GM23338 (cell line): ENCODE results near the gene LDLRAD3. TPM values are rescaled to one million over a fixed set of nuclear protein-coding genes. Genes with fewer than 3 reads are reported as not detected.

Source experiments
- ATAC-seq: fragments of 200-7000 bp; cut with Tn5 transposase; 3 replicates; pipeline ENCODE4 v1.9.1; 2020
- DNase-seq: peaks from one replicate; pipeline ENCODE4 v3.0.0-alpha.2; 2015; ENCODE audit warnings: low spot score
- H2AFZ ChIP-seq: fragments of 200-600 bp; sonication (generic); 2 replicates; pipeline ENCODE4 v1.8.0; 2016; ENCODE audit warnings: antibody characterized with exemption, mild to moderate bottlenecking, moderate library complexity
- H3F3A ChIP-seq: fragments of 200-600 bp; sonication (generic); replicated peaks from 2 replicates; pipeline ENCODE4 v1.8.0; 2017; ENCODE audit warnings: antibody characterized with exemption, mixed run types, low read depth
- H3K27ac ChIP-seq: fragments of 200-600 bp; sonication (generic); 2 replicates; pipeline ENCODE4 v1.6.1; 2016; ENCODE audit warnings: low read depth
- H3K27me3 ChIP-seq: fragments of 200-600 bp; sonication (generic); 2 replicates; pipeline ENCODE4 v1.8.0; 2016; ENCODE audit warnings: mild to moderate bottlenecking, mixed run types, moderate library complexity; ENCODE audit not compliant: insufficient read depth
- H3K36me3 ChIP-seq: fragments of 200-600 bp; sonication (generic); 2 replicates; pipeline ENCODE4 v1.8.0; 2016; ENCODE audit warnings: mild to moderate bottlenecking; ENCODE audit not compliant: insufficient read depth
- H3K4me1 ChIP-seq: fragments of 200-600 bp; sonication (generic); 2 replicates; pipeline ENCODE4 v1.8.0; 2016; ENCODE audit warnings: mild to moderate bottlenecking, moderate library complexity; ENCODE audit not compliant: insufficient read depth
- H3K4me2 ChIP-seq: fragments of 200-600 bp; sonication (generic); 2 replicates; pipeline ENCODE4 v1.7.1; 2017; ENCODE audit warnings: mixed run types
- H3K4me3 ChIP-seq: fragments of 200-600 bp; sonication (generic); 2 replicates; pipeline ENCODE4 v1.6.1; 2016; ENCODE audit warnings: mixed run types
- H3K79me2 ChIP-seq: fragments of 200-600 bp; sonication (generic); replicated peaks from 2 replicates; pipeline ENCODE4 v1.8.0; 2017; ENCODE audit warnings: mild to moderate bottlenecking; ENCODE audit not compliant: insufficient read depth
- H3K9me2 ChIP-seq: fragments of 200-600 bp; sonication (generic); 2 replicates; pipeline ENCODE4 v1.8.0; 2017; ENCODE audit not compliant: insufficient read depth
- H4K20me1 ChIP-seq: fragments of 200-600 bp; sonication (generic); replicated peaks from 2 replicates; pipeline ENCODE4 v1.8.0; 2017; ENCODE audit warnings: mild to moderate bottlenecking; ENCODE audit not compliant: insufficient read depth
- H3K27ac Mint-ChIP-seq: 2 replicates; pipeline ENCODE4 v1.8.0; 2020; ENCODE audit warnings: inconsistent platforms, mild to moderate bottlenecking, moderate library complexity, mixed read lengths
- H3K27me3 Mint-ChIP-seq: 3 replicates; pipeline ENCODE4 v1.8.0; 2022; ENCODE audit warnings: low read depth, mild to moderate bottlenecking, moderate library complexity, mixed read lengths, inconsistent platforms; ENCODE audit not compliant: insufficient read depth, poor library complexity
- H3K36me3 Mint-ChIP-seq: 3 replicates; pipeline ENCODE4 v1.8.0; 2021; ENCODE audit warnings: low read depth, mild to moderate bottlenecking, inconsistent platforms, moderate library complexity, mixed read lengths
- H3K4me1 Mint-ChIP-seq: 3 replicates; pipeline ENCODE4 v1.8.0; 2020; ENCODE audit warnings: mild to moderate bottlenecking, inconsistent platforms, mixed read lengths
- H3K4me3 Mint-ChIP-seq: 3 replicates; pipeline ENCODE4 v1.8.0; 2021; ENCODE audit warnings: moderate library complexity, mild to moderate bottlenecking, inconsistent platforms, mixed read lengths
- H3K9me3 Mint-ChIP-seq: 3 replicates; pipeline ENCODE4 v1.8.0; 2020; ENCODE audit warnings: moderate library complexity, mild to moderate bottlenecking, inconsistent platforms, mixed read lengths
- CREB1 ChIP-seq: fragments of 250-450 bp; sonication (Bioruptor Pico); IDR thresholded peaks from 2 replicates; pipeline ENCODE4 v1.5.0; 2020; ENCODE audit warnings: low read depth, mild to moderate bottlenecking, moderate library complexity
- EZH2 ChIP-seq: fragments of 200-600 bp; sonication (generic); IDR thresholded peaks from one replicate; pipeline ENCODE4 v1.8.0; 2017; ENCODE audit warnings: antibody characterized with exemption, mild to moderate bottlenecking, low read depth; ENCODE audit not compliant: unreplicated experiment
- JUNB ChIP-seq: IDR thresholded peaks from one replicate; pipeline ENCODE4 v1.6.1; 2016; ENCODE audit warnings: antibody characterized with exemption; ENCODE audit not compliant: unreplicated experiment
- NANOG ChIP-seq: IDR thresholded peaks from 2 replicates; pipeline ENCODE4 v1.6.1; 2016; ENCODE audit warnings: antibody characterized with exemption, borderline replicate concordance
- POLR2AphosphoS5 ChIP-seq: IDR thresholded peaks from 2 replicates; pipeline ENCODE4 v1.6.1; 2016; ENCODE audit warnings: antibody characterized with exemption, low read depth
- STAT1 ChIP-seq: IDR thresholded peaks from one replicate; pipeline ENCODE4 v1.6.1; 2016; ENCODE audit warnings: antibody characterized with exemption; ENCODE audit not compliant: unreplicated experiment
- ZNF114 ChIP-seq: fragments of 250-450 bp; sonication (Bioruptor Pico); IDR thresholded peaks from 2 replicates; pipeline ENCODE4 v1.5.0; 2020; ENCODE audit warnings: mild to moderate bottlenecking, moderate library complexity
- ZNF331 ChIP-seq: fragments of 250-450 bp; sonication (Bioruptor Pico); IDR thresholded peaks from 2 replicates; pipeline ENCODE4 v1.5.0; 2020; ENCODE audit warnings: low read depth, mild to moderate bottlenecking, moderate library complexity
- polyA plus RNA-seq: library from polyadenylated mRNA; unstranded; fragments of >200 nt; fragmentation: Nextera tagmentation; extraction: Ambion mirVana; gene quantifications from 2 replicates; pipeline ENCODE4 v1.2.1, GENCODE V29; 2016
- total RNA-seq: library from RNA; depleted of rRNA; stranded (reverse); fragments of >200 nt; shearing (Covaris generic); gene quantifications from 2 replicates; pipeline ENCODE4 v1.2.3, GENCODE V29; 2014
- TF ChIP-seq, protein P1 (sequence below): IDR thresholded peaks from 2 replicates; pipeline ENCODE4 v1.6.1; 2016; ENCODE audit warnings: antibody characterized with exemption
- TF ChIP-seq, protein P2 (sequence below), 2 experiments: fragments of 200-600 bp in 1 of 2; sonication (generic) in 1 of 2; conservative IDR thresholded peaks; 2 replicates each; pipeline versions ENCODE4 v1.5.1 to v1.6.1; 2016 to 2017; ENCODE audit warnings: antibody characterized with exemption in 2 of 2, low read depth in 2 of 2, mild to moderate bottlenecking in 2 of 2, moderate library complexity in 1 of 2
- TF ChIP-seq, protein P3 (sequence below): fragments of 250-450 bp; sonication (Bioruptor Pico); IDR thresholded peaks from 2 replicates; pipeline ENCODE4 v1.5.0; 2020; ENCODE audit warnings: mild to moderate bottlenecking, moderate library complexity

LDLRAD3 gene
- total and polyA plus RNA-seq, 2 experiments from 2014 or later, result 8.5 to 19.4 TPM

DNA sequence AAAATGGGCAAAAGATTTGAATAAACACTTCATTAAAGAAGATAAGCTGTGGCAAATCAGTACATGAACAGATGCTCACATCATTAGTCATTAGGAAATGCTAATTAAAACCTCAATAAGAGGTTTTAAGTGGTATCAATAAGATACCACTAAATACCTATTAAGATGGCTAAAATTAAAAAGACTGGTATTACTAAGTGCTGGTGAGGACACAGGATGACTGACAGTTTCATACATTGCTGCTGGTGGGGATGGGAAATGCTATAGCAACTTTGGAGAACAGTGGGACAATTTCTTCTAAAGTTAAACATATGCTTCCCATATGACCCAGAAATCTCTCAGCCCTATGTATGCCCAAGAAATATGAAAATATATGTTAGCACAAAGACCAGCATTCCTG, 276.1 kb downstream of the LDLRAD3 start:
- Histone ChIP-seq H3K9me2 (no peaks in the 10 kb centered on the region), H3K4me1 (no peaks in the 10 kb centered on the region), H3F3A (no peaks in the 10 kb centered on the region), H3K4me3 (no peak overlapping the region), H4K20me1 (no peaks in the 10 kb centered on the region), H3K79me2 (no peaks in the 10 kb centered on the region), H3K27ac (no peak overlapping the region), H2AFZ (no peak overlapping the region), H3K4me2 (no peak overlapping the region), H3K36me3 (no peaks in the 10 kb centered on the region; the same call in 1 of the 2 replicates), H3K27me3 (no peaks in the 10 kb centered on the region)
- Mint-ChIP-seq H3K27ac (no peak overlapping the region), H3K9me3 (peaks cover 13% of the 10 kb centered on the region; the same call in 2 of the 3 replicates), H3K36me3 (peaks cover 10% of the 10 kb centered on the region; the same call in 2 of the 3 replicates), H3K4me1 (no peaks in the 10 kb centered on the region), H3K4me3 (no peak overlapping the region), H3K27me3 (peaks cover 1% of the 10 kb centered on the region)
- ATAC-seq (no peak), DNase-seq (no peak)
- TF ChIP-seq, protein P1, sequence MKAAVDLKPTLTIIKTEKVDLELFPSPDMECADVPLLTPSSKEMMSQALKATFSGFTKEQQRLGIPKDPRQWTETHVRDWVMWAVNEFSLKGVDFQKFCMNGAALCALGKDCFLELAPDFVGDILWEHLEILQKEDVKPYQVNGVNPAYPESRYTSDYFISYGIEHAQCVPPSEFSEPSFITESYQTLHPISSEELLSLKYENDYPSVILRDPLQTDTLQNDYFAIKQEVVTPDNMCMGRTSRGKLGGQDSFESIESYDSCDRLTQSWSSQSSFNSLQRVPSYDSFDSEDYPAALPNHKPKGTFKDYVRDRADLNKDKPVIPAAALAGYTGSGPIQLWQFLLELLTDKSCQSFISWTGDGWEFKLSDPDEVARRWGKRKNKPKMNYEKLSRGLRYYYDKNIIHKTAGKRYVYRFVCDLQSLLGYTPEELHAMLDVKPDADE, result no peak
- TF ChIP-seq, protein P2, sequence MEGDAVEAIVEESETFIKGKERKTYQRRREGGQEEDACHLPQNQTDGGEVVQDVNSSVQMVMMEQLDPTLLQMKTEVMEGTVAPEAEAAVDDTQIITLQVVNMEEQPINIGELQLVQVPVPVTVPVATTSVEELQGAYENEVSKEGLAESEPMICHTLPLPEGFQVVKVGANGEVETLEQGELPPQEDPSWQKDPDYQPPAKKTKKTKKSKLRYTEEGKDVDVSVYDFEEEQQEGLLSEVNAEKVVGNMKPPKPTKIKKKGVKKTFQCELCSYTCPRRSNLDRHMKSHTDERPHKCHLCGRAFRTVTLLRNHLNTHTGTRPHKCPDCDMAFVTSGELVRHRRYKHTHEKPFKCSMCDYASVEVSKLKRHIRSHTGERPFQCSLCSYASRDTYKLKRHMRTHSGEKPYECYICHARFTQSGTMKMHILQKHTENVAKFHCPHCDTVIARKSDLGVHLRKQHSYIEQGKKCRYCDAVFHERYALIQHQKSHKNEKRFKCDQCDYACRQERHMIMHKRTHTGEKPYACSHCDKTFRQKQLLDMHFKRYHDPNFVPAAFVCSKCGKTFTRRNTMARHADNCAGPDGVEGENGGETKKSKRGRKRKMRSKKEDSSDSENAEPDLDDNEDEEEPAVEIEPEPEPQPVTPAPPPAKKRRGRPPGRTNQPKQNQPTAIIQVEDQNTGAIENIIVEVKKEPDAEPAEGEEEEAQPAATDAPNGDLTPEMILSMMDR (conservative IDR thresholded peaks at IDR 0.05; ENCODE audit: low read depth in 2 of 2), result no peak
- no peak for TF ChIP-seq ZNF114 (CRISPR knock-in tag)
- no peak for TF ChIP-seq STAT1
- TF ChIP-seq POLR2AphosphoS5, result no peak
- TF ChIP-seq, protein P3, sequence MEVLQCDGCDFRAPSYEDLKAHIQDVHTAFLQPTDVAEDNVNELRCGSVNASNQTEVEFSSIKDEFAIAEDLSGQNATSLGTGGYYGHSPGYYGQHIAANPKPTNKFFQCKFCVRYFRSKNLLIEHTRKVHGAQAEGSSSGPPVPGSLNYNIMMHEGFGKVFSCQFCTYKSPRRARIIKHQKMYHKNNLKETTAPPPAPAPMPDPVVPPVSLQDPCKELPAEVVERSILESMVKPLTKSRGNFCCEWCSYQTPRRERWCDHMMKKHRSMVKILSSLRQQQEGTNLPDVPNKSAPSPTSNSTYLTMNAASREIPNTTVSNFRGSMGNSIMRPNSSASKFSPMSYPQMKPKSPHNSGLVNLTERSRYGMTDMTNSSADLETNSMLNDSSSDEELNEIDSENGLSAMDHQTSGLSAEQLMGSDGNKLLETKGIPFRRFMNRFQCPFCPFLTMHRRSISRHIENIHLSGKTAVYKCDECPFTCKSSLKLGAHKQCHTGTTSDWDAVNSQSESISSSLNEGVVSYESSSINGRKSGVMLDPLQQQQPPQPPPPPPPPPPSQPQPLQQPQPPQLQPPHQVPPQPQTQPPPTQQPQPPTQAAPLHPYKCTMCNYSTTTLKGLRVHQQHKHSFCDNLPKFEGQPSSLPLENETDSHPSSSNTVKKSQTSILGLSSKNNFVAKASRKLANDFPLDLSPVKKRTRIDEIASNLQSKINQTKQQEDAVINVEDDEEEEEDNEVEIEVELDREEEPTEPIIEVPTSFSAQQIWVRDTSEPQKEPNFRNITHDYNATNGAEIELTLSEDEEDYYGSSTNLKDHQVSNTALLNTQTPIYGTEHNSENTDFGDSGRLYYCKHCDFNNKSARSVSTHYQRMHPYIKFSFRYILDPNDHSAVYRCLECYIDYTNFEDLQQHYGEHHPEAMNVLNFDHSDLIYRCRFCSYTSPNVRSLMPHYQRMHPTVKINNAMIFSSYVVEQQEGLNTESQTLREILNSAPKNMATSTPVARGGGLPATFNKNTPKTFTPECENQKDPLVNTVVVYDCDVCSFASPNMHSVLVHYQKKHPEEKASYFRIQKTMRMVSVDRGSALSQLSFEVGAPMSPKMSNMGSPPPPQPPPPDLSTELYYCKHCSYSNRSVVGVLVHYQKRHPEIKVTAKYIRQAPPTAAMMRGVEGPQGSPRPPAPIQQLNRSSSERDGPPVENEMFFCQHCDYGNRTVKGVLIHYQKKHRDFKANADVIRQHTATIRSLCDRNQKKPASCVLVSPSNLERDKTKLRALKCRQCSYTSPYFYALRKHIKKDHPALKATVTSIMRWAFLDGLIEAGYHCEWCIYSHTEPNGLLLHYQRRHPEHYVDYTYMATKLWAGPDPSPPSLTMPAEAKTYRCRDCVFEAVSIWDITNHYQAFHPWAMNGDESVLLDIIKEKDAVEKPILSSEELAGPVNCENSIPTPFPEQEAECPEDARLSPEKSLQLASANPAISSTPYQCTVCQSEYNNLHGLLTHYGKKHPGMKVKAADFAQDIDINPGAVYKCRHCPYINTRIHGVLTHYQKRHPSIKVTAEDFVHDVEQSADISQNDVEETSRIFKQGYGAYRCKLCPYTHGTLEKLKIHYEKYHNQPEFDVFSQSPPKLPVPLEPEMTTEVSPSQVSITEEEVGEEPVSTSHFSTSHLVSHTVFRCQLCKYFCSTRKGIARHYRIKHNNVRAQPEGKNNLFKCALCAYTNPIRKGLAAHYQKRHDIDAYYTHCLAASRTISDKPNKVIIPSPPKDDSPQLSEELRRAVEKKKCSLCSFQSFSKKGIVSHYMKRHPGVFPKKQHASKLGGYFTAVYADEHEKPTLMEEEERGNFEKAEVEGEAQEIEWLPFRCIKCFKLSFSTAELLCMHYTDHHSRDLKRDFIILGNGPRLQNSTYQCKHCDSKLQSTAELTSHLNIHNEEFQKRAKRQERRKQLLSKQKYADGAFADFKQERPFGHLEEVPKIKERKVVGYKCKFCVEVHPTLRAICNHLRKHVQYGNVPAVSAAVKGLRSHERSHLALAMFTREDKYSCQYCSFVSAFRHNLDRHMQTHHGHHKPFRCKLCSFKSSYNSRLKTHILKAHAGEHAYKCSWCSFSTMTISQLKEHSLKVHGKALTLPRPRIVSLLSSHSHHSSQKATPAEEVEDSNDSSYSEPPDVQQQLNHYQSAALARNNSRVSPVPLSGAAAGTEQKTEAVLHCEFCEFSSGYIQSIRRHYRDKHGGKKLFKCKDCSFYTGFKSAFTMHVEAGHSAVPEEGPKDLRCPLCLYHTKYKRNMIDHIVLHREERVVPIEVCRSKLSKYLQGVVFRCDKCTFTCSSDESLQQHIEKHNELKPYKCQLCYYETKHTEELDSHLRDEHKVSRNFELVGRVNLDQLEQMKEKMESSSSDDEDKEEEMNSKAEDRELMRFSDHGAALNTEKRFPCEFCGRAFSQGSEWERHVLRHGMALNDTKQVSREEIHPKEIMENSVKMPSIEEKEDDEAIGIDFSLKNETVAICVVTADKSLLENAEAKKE (CRISPR knock-in tag), result no peak
- no peak for TF ChIP-seq EZH2
- TF ChIP-seq ZNF331 (CRISPR knock-in tag), result no peak
- no peak for TF ChIP-seq NANOG
- TF ChIP-seq JUNB, result no peak
- no peak for TF ChIP-seq CREB1
